NCI-H1436 (cell line): Measurements from ENCODE around the gene CMTM5.

Source experiments
- DNase-seq: peaks from one replicate; lab custom pipeline; 2025; lab: John Stamatoyannopoulos, UW

The CMTM5 gene, protein sequence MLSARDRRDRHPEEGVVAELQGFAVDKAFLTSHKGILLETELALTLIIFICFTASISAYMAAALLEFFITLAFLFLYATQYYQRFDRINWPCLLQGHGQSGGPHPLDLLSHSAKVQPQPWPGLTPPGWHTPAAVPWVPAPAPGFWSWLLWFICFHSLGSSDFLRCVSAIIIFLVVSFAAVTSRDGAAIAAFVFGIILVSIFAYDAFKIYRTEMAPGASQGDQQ

DNA sequence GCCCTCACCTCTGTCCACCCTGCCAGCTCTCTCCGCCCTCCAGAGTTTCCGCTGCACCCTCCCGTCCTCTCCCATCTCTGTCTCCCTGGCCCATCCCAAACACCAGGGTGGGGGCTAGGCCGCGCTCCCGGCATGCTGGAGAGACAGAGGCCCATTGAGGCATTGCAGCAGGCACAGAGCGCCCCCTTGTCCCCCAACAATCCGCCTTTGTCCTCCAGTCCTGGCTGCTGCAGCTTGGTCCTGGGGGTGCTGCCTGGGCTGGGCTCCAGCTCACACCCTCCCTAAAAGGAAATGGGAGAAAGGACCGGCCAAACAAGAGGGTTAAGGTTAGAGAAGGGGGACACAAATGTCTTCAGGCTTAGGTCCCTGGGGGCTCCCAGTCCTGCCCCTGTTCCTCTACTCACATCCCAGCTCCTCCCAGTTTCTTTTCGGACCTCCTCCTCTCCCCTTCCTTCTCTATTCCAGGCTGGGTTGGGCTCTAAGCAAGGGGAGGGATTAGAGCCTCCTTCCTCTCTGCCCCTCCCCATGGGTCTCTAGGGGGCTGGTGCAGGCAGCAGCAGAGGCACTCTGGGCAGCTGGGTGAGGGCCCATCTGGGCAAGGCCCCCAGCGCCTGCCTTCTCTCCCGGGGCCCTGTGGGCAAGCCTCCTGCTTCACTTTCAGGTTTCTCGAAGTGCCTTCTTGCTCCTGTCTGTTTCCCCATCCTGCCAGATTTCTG lies at the start of gene CMTM5:
Gene CMTM5 (plus strand): TSS at position 565 of the 716 bp plus-strand sequence. CDS start 206 bp downstream, outside the sequence.
- DNase-seq = peak; percentile 50

DNA sequence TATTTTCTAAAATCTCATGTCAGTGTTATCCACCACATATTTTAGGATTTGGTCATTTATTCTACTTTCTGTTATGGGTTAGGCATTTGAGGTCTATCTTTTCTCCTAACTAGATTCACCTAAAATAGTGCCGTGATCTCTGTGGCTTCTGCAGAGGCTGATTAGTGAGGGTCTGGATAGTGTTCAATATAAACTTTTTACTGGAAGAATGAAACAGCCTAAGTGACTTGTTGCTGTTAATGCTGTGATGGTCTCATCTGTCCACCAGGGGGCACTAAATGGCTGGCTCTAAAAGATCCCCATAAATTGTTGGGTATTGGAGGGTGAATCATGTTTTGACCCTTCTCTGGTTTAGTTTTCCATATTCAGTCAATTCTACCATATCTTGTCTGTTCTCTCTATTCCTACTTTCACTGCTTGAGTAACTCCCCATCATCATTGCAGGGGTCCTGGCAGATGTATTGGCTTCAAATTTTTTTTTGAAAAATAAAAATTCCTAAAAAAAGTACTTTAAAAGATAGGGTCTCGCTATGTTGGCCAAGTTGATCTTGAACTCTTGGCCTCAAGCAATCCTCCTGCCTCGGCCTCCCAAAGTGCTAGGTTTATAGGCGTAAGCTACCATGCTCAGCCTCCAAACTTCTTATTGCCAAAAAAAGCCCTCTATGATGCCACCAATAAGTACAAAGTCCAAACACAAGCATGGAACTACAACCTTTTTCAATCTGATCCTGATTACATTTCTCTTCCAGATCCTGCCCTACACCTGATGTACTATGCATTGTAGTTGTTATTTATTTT lies 48.7 kb upstream of the CMTM5 start:
- DNase-seq = peak; percentile 51

DNA sequence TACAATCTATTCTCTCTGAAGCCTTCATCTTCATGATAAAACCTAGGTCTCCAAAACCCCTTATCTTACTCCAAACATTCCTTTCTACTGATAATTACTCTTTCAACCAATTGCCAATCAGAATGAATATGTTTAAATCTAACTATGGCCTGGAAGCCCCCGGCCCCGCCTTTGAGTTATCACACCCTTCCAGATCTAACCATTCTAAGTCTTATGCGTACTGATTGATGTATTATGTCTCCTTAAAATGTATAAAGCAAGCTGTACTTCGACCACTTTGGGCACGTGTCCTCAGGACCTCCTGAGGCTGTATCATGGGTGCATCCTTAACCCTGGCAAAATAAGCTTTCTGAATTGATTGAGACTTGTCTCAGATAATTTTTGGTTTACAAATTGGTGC lies 41.2 kb upstream of the CMTM5 start:
- DNase-seq = no peak

DNA sequence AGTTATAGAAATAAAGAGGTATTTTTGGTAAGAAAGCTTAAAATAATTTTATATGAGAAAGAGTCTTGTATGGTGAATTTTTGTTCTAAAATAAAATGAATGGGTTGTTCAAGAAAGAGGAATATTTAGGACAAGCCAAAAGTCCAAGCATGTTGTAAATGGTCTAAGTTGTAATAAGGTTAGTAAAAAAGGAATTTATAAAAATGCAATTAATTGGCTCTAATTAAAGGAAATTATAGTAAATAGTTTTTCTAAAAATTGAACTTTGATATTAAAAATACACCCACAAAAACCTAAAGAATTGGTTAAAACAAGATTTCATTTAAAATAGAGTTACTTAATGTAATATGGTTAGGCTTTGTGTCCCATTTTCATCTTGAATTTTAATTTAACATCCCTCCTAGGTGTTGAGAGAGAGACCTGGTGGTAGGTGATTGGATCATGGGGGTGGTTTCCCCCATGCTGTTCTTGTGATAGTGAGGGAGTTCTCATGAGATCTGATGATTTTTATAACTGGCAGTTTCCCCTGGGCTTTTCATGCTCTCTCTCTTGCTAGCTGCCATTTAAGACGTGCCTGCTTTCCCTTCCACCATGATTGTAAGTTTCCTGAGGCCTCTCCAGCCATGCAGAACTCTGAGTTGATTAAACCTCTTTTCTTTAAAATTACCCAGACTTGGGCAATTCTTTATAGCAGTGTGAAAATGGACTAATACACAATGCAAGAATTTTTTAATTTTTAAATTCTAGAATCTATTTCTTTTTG lies 37.2 kb upstream of the CMTM5 start:
- DNase-seq = no peak

DNA sequence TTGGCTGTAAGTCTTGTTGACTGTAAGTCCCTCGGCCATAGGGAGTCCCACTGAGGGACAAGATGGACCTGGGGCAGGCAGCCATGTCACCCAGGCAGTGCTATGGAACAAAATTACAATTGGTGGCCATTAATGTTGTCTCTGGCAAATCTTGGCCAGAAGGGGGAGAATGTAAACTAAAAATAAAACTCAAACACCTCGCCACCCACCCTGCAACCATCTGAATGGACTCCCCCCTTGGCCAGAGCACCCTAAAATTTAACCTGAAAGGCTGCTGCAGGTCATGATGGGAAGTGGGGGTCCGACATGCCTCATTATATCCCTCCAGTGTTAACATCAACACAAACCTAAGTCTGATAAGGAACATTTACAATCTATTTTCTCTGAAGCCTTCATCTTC lies 32.4 kb upstream of the CMTM5 start:
- no peak for DNase-seq

DNA sequence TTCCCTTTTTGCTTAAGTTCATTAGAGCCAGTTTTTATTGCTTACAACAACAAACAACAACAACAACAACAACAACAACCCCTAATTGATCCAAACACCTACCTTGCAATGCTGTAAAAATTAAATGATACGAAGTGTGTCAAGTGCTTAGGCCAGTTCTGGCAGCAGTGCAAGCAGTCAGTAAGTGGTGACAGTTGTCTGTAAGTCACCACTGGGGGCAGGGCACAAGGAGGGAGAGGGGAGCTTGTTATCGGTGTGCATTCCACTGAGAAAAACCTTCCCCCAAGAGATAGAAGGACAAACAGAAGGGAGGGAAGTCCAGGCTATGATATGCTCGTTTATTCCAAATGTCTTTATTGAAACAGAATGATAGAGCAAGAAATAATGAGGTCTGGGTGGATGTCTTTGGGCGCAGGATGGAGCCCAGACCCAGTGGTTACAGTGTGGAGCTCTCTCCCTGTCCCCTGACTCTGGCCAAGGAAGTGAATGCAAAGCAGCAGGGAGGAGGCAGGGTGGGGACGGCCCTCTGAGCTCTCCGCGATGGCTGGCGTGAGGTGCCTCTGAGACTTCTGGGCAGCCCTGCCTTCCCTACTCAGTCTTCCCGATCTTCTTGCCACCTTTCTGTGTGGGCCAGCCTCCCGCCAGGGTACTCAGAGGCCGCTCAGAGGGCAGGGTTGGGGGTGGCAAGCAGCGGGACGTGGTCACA lies 30.7 kb upstream of the CMTM5 start:
- no peak for DNase-seq

DNA sequence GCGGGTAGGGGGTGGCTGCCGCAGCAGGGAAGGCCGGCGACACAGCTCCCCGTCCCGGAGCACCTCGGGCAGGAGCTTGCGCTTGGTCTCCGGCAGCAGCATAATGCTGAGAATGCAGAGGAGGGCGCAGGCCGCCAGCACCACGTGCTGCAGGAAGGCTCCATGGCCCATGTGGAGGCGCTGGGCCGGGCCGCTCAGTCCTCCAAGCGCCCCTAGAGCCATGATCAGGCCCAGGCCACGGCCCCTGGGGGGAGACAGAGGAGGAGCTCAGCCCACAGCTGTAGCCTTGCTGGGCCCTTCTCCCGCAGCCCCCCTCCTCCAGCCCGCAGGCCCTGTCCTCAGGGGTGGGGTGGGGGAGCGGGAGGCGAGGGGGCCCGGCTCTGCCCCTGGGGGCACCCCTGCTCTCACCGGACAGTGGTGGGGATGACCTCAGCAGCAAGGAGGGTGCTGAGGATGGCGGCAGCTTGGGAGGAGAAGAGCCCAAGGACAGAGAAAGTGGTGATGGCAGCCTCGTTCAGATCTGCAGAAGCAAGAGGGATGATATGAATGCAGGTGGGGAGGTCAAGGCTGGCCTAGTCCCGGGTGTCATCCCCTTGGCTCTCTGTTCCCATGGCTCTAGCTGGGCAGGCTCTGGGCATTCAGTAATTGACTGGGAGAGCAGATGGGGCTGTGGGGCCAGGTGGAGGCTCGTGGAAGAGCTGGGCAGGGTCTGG lies 30.0 kb upstream of the CMTM5 start:
- no peak for DNase-seq

DNA sequence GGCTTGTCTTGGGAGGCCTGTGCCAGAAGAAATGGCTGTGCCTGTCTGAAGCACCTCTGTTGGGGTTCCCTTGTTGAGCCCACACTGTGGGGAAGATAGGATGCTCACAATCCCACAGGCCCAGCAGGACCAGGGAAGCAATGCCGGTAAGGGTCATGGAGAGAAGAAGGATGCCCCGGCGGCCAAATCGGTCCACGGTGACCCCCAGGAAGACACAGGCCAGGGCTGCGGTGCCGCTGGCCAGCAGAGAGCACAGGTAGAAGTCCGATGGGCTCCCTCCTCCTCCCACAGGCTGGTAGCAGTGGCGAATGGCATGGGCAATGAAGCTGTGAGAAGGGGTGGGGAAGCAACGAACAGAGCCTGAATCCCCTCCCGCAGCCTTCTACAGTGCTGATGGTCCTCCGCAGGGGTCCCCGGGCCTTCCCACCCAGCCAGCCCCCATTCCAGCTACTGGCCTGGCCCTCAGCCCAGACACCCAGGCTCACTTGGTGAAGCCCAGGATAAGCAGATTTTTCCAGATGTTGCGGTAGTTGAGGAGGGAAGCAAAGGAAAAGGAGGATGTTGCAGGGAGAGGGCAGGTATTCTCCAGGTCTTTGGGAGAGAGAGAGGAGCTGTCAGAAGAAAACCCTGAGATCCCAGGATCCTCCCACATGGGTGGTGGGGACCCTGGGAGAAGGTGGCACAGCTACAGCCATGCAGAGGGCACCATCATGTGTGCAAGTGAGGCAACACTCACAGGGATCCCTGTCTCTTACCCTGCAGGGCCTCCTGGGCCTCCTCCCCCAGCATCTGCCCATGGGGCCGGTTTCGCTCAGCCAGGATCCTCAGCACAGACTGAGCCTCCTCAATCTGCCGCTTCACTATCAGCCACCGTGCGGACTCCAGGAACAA lies 29.2 kb upstream of the CMTM5 start:
- no peak for DNase-seq

DNA sequence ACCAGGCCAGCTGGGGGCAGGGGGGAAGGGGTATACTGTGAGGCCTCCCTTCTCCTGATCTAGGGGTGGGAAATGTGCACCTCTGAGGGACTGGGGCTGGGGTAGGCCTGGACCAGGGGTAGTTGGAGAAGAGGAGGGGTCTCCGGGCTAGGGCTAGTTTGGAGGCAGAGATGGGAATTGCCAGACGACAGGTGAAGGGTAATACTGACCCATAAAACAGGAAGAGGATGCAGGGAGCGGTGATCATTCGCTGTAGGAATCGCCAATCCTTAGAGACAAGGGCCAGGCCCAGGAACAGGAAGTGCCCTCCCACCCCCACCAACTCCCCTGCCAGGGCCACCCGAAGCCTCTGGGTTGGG lies 28.6 kb upstream of the CMTM5 start:
- no peak for DNase-seq

DNA sequence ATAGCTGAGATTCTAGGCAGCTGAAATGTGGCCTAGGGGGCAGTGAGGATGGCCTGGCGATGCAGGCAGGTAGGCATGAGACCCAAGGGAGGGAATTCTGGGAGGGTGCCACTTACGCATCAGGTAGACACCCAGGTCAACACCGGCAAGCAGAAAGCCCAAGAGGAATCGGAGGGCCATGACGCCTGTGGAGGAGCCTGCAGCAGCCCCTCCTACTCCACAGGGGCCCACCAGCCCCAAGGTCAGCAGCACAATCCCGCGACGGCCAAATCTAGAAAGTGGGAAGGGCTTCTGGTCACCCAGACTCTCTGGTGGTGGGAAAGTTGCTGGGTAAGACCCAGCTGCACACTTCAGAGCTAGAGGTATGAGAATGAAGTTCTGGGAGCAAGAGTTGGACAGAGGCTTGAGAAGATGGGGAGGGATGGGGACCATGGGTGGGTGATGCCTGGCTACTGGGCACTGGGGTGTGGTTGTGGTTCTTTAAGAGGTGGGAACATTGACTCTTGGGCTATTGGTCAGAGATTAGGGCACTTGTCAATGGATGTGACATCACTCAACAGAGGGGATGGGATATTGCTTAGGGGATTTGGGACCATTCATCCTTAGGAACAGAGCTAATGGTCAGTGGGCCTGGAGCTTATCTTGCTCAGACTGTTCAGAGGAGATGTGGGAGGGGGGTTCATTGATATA lies 27.5 kb upstream of the CMTM5 start:
- DNase-seq = no peak

DNA sequence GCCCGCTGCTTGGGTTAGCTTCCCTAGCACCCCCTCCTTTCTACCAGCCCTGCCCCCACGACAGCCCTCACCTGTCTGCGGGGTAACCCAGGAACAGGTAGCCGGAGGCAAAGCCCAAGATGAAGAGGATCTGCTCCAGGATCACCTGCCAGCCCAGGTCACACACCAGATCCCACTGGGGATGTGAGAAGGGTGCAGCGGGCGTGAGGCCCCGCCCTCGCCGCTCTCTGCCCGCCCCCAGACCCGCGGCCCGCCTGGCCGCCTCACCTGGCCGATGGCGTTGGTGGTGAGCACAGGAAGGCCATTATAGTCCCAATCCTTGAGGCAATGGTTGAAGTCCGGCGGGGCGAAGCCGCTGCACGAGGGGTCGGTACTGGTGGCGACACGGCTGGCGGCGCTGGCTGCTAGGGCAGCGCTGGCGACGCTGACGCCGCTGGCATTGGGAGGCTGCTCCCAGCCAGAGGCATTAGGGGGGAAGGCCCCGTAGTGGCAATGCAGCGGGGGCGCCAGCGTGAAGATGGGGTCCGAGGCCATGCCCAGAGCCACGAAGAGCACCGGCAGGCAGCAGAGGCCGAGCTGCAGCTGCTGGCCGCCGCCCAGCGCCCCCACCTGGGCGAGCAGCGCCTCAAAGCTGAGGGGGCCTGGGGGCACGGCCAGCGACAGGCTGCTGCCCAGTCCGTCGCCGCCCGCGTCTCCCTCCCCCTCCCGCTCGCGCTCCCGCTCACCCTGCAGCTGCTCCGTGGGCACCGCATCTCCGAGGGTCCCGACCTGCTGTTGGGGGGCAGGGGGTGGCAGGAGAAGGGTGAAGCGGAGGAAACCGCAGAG lies 25.0 kb upstream of the CMTM5 start:
- no peak for DNase-seq

DNA sequence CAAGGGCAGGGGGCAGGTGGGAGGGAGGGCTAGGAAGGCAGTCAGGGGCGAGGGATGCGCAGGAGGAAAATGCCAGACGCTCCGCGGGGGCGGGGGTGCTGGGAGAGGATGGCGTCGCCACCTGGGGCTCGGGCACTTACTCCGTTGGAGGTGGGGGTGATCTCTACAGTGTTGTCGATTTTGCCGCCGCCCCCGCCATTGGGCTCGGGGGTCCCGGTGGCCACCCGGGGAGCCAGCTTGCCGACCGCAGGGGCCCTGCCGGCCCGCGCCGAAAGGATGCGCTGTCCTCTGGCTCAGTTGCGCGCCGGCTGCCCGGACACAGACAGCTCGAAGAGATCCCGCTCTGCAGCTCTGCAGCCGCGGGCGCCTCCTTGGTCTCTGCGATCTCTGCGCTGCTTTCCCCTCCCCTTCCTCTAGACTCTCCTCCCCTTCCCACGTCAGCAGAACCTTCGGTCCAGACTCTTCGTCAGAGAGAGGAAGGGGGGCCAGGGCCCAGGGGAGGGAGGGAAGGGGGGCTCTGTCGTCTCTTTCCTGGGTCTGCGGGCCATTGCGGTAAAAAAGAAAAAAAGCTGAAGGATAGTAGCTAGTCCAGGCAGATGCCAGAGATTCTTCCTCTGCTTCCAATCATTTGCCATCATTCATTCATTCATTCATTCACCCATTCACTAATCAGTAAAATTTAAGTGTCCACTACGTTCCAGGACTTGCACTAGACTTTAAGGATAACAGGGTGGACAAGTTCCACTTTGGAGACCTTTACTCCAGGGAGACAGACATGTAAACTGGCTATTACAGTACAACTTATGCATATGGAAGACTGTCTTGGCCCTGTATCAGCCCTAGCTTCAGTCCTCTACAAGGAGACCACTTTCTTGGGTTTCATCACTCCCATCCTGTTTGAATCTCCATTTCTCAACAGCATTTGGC lies 24.1 kb upstream of the CMTM5 start, which contains the start of gene SLC22A17:
Gene SLC22A17 (minus strand): TSS at position 382 of the 927 bp plus-strand sequence.
- peak; percentile 86 for DNase-seq

DNA sequence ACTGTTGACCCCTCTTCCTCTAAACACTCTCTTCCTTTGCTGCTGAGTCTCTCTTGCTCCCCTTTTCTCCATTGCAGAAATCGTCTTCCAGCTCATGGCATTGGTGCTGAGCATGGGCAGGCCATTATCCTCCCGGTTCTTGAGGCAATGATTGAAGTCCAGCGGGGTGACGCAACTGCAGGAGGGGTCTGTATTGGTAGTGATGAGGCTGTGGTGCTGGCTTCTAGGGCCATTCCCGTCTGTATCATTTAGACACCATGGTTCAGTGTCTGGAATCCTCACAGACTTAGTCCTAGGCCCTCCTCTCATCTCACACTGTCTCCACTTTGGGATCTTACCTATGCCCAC lies 23.4 kb upstream of the CMTM5 start:
- DNase-seq = no peak

DNA sequence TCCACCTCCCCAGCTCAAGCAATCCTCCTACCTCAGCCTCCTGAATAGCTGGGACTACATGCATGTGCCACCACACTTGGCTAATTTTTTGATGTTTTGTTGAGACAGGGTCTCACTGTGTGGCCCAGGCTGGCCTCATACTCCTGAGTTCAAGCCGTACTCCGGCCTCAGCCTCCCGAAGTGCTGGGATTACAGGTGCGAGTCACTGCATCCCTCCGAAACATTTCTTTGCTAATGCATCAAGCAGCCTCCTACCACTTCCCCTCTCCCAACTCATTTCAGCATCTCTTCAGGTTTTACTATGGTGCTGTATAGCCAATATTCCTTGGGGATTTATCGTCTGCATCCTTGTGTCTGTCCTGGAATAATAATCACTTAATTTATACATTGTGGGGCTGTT lies 21.9 kb upstream of the CMTM5 start:
- DNase-seq = no peak

DNA sequence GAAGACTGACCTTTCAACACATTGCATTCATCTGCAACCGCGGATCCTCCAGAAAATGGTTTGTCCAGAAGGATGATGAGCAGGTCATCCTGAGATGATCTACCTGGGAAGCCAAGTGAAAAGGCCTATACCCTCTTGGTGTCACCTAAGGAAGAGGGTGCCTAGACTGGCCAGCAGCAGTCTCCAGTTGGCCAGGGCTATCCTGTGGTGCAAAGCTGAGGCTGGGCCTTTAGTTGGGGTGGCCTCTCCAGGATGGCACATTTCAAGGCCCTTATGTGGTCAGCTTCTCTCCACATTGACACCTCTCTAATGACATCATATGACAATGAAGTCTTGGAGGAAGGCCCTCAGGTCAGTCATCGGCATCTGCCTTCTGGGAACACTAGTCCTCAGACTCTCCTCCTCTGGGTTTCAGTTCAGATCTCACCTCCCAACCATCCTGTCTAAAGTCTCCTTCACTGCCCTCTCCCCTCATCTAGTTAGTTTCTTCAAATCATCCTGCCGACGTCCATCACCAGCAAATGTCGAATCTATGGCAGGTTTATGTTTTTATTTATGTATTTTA lies 20.9 kb upstream of the CMTM5 start:
- no peak for DNase-seq

DNA sequence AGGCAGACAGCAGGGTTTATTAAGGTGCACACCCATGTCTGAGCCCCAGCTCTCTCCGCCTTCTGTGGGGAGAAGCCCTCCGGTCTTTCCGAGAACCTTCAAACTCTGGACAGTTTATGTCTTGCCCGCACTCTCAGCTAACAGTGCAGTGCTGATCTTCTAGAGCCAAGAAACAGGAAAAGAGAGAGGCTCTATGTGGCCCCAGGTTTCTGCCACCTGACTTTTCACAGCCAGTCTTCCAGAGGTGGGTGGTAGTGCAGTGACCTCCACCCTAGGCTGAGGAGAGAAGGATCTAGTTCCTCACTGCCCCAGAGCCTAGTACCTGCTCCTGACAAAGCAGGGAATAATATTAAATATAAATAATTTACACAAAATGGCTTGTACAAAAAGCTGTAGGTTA lies 20.2 kb upstream of the CMTM5 start:
- no peak for DNase-seq

DNA sequence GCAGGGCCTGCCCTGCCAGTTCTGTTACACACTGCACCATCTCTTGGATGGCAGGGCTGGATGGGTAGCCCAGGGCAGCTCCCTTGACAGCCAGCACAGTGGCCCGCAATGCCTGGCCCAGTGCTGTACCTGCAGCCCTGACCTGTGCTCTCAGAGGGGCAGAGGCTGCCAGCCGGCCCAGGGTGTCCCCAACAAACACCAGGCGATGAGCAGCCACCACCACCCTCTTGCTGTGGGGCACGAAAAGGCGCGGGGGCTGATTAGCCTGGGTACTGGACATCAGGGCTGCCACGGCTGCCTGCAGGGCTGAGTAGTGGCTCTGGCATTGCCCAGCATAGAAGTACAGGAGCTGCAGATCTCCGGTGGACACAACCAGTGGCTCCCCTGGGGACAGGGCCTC lies 19.6 kb upstream of the CMTM5 start:
- DNase-seq = no peak
